Common myeloid progenitor, CD34-positive (primary cell): Measurements from ENCODE around the gene MBD1.

Experiments used
- CTCF ChIA-PET: fragments of 350-600 bp; sonication (Branson Sonifier 250); formaldehyde crosslinking; loops from one replicate; lab custom pipeline; 2021; ENCODE audit warnings: antibody characterized with exemption; lab: Charles Lee
- POLR2A ChIA-PET: fragments of 350-600 bp; sonication (Branson Sonifier 250); formaldehyde crosslinking; loops from one replicate; lab custom pipeline; 2021; ENCODE audit warnings: antibody characterized with exemption; lab: Charles Lee
- DNase-seq, 3 donors: peaks; one replicate each; pipeline versions ENCODE4 v3.0.0 to v3.0.0-alpha.2; 2013
- H3K27ac ChIP-seq, 2 experiments: 1 replicate in 1 of 2; 2 replicates in 1 of 2; pipeline ENCODE4 v1.7.0; 2013; ENCODE audit warnings: inconsistent platforms in 2 of 2, low read length in 2 of 2, mild to moderate bottlenecking in 2 of 2, low read depth in 1 of 2, moderate library complexity in 1 of 2; ENCODE audit not compliant: severe bottlenecking in 2 of 2, insufficient read depth in 1 of 2, poor library complexity in 1 of 2
- H3K27me3 ChIP-seq, 5 experiments: replicated peaks in 2 of 5; 1 replicate in 3 of 5; 2 replicates in 2 of 5; pipeline versions ENCODE4 v1.6.1 to v1.7.0; 2013; ENCODE audit warnings: low read length in 4 of 5, mild to moderate bottlenecking in 2 of 5, moderate library complexity in 2 of 5, inconsistent platforms in 1 of 5; ENCODE audit not compliant: insufficient read depth in 5 of 5, control insufficient read depth in 4 of 5
- H3K36me3 ChIP-seq, 4 experiments: 1 replicate in 2 of 4; 2 replicates in 2 of 4; pipeline versions ENCODE4 v1.6.1 to v1.7.0; 2013; ENCODE audit warnings: low read length in 3 of 4, control low read depth in 1 of 4, mild to moderate bottlenecking in 1 of 4; ENCODE audit not compliant: control insufficient read depth in 4 of 4, insufficient read depth in 4 of 4
- H3K4me1 ChIP-seq, 4 experiments: 1 replicate in 3 of 4; 2 replicates in 1 of 4; pipeline versions ENCODE4 v1.6.1 to v1.7.1; 2013; ENCODE audit warnings: low read length in 3 of 4, mild to moderate bottlenecking in 3 of 4, control low read depth in 1 of 4, inconsistent platforms in 1 of 4, moderate library complexity in 1 of 4; ENCODE audit not compliant: control insufficient read depth in 4 of 4, insufficient read depth in 4 of 4; ENCODE audit errors: control extremely low read depth in 1 of 4
- H3K4me3 ChIP-seq, 7 experiments: 1 replicate in 4 of 7; 2 replicates in 3 of 7; pipeline versions ENCODE4 v1.5.1 to v1.7.0; 2013; ENCODE audit warnings: mild to moderate bottlenecking in 7 of 7, low read length in 6 of 7, moderate library complexity in 6 of 7, inconsistent platforms in 2 of 7, low read depth in 2 of 7, control low read depth in 1 of 7; ENCODE audit not compliant: insufficient read depth in 4 of 7, control insufficient read depth in 1 of 7; ENCODE audit errors: extremely low read depth in 1 of 7
- H3K9me3 ChIP-seq, 5 experiments: 1 replicate in 4 of 5; 2 replicates in 1 of 5; pipeline versions ENCODE4 v1.6.1 to v1.7.1; 2013; ENCODE audit warnings: low read length in 4 of 5, mild to moderate bottlenecking in 2 of 5, inconsistent platforms in 1 of 5, low read depth in 1 of 5, moderate library complexity in 1 of 5; ENCODE audit not compliant: control insufficient read depth in 4 of 5, insufficient read depth in 2 of 5; ENCODE audit errors: control extremely low read depth in 1 of 5
- WGBS: methylation state at CpG from one replicate; pipeline ENCODE4 v1.1.5; 2013; ENCODE audit not compliant: insufficient coverage; 5-methylcytosine and 5-hydroxymethylcytosine counted together

Gene MBD1

GRCh38 chr18:50273203-50274043 lies 7.9 kb downstream of the MBD1 start:
- no peaks in the 10 kb centered on the region for H3K9me3 ChIP-seq
- no peaks in the 10 kb centered on the region for H3K4me1 ChIP-seq
- H3K36me3 ChIP-seq: peaks cover 41 to 93% (median 76%) of the 10 kb centered on the region in 4 experiments
- CTCF ChIA-PET: no interaction called here
- H3K27ac ChIP-seq: no peak overlapping the region
- WGBS: 96% methylated on average over 22 of the region's 23 CpGs
- H3K27me3 ChIP-seq: no peaks in the 10 kb centered on the region
- DNase-seq: no peak
- POLR2A ChIA-PET: no interaction called here
- no peak overlapping the region for H3K4me3 ChIP-seq

- 97% methylated on average over 4 of the region's 5 CpGs for WGBS
- Histone ChIP-seq H3K27me3 (no peaks in the 10 kb centered on the region), H3K9me3 (no peaks in the 10 kb centered on the region), H3K4me1 (peaks cover 0 to 6% (median 0%) of the 10 kb centered on the region in 4 experiments), H3K36me3 (peaks cover 38 to 89% (median 70%) of the 10 kb centered on the region in 4 experiments), H3K4me3 (no peak overlapping the region), H3K27ac (no peak overlapping the region)
- no peak for DNase-seq
- ChIA-PET CTCF (interaction anchor here (1.6 kb wide), 1 partner anchor 104 kb away, joined by 3 read pairs; no protein-coding TSS in a partner anchor), POLR2A (no interaction called here)
Measured at GRCh38 chr18:50272568-50272967, 8.8 kb downstream of the MBD1 start.

- H3K9me3 ChIP-seq: no peaks in the 10 kb centered on the region
- ChIA-PET POLR2A (interaction anchor here (1.3 kb wide), 1 partner anchor 13 kb away, joined by 3 read pairs; the partner anchor contains the start of gene MBD1), CTCF (interaction anchor here (0.6 to 2.5 kb wide), 10 partner anchors 9 to 89 kb away, joined by 3 to 14 read pairs (median 4); no protein-coding TSS in a partner anchor)
- peak overlapping the region in 1 of 2 experiments; percentile 37 for H3K27ac ChIP-seq
- WGBS: 6% methylated on average over 44 of the region's 56 CpGs
- DNase-seq: peak; percentile 80
- H3K4me1 ChIP-seq: peaks cover 0 to 24% (median 12%) of the 10 kb centered on the region in 4 experiments
- H3K36me3 ChIP-seq: peaks cover 16 to 55% (median 32%) of the 10 kb centered on the region in 4 experiments
- H3K27me3 ChIP-seq: no peaks in the 10 kb centered on the region
- peak overlapping the region in 6 of 7 experiments; percentile 29 to 91 (median 78) for H3K4me3 ChIP-seq
Measured at GRCh38 chr18:50268022-50268747, 13.1 kb downstream of the MBD1 start.

- ChIA-PET CTCF (interaction anchor here (1.7 to 1.9 kb wide), 2 partner anchors 13 to 16 kb away, joined by 4 to 8 read pairs; partner anchors contain the start of gene MBD1), POLR2A (no interaction called here)
- H3K4me1 ChIP-seq: peaks cover 0 to 24% (median 12%) of the 10 kb centered on the region in 4 experiments
- 0% methylated on average over 31 of the region's 37 CpGs for WGBS
- H3K4me3 ChIP-seq: peak within 1 kb of the TSS; percentile 55 to 88 (median 80)
- H3K9me3 ChIP-seq: no peaks in the 10 kb centered on the region
- peaks cover 0 to 3% (median 0%) of the 10 kb centered on the region in 5 experiments for H3K27me3 ChIP-seq
- peaks cover 7 to 36% (median 18%) of the 10 kb centered on the region in 4 experiments for H3K36me3 ChIP-seq
- DNase-seq: peak; percentile 91 to 95 (median 93)
- peak within 1 kb of the TSS; percentile 64 to 82 for H3K27ac ChIP-seq
Measured at GRCh38 chr18:50266248-50266704, 15.0 kb downstream of the MBD1 start, which contains the start of gene CFAP53. Gene CFAP53, minus strand, starts transcription at chr18:50266495. Its CDS starts 91 bp downstream, at chr18:50266404.

GRCh38 chr18:50262977-50263376 lies 18.3 kb downstream of the MBD1 start:
- no peak for DNase-seq
- H3K4me1 ChIP-seq: peaks cover 0 to 21% (median 12%) of the 10 kb centered on the region in 4 experiments
- no peak overlapping the region for H3K4me3 ChIP-seq
- ChIA-PET CTCF (no interaction called here), POLR2A (no interaction called here)
- H3K27ac ChIP-seq: no peak overlapping the region
- peaks cover 0 to 3% (median 0%) of the 10 kb centered on the region in 5 experiments for H3K27me3 ChIP-seq
- no peaks in the 10 kb centered on the region for H3K9me3 ChIP-seq
- peaks cover 0 to 7% (median 0%) of the 10 kb centered on the region in 4 experiments for H3K36me3 ChIP-seq

GRCh38 chr18:50250935-50251334 lies 30.4 kb downstream of the MBD1 start:
- Histone ChIP-seq H3K4me1 (no peaks in the 10 kb centered on the region), H3K9me3 (no peaks in the 10 kb centered on the region), H3K27ac (no peak overlapping the region), H3K27me3 (no peaks in the 10 kb centered on the region), H3K4me3 (no peak overlapping the region), H3K36me3 (no peaks in the 10 kb centered on the region)
- ChIA-PET POLR2A (no interaction called here), CTCF (no interaction called here)
- DNase-seq: no peak
- WGBS: 100% methylated on average over 1 of the region's 3 CpGs
